Keratinocyte (primary cell): ENCODE data around the gene DYNC1I2.

ENCODE experiments used
- EZH2 ChIP-seq: IDR thresholded peaks from one replicate; pipeline ENCODE4 v1.6.1; 2012; ENCODE audit warnings: inconsistent platforms, mild to moderate bottlenecking, low read length, moderate library complexity
- TF ChIP-seq, protein P1 (sequence below), 3 experiments: IDR thresholded peaks in 1 of 3; conservative IDR thresholded peaks in 1 of 3; optimal IDR thresholded peaks in 1 of 3; 2 replicates in 2 of 3; 3 replicates in 1 of 3; pipeline versions ENCODE3 to v1.5.1; 2011; ENCODE audit warnings: low read length in 3 of 3, mild to moderate bottlenecking in 3 of 3, moderate library complexity in 2 of 3, control low read depth in 1 of 3, inconsistent platforms in 1 of 3; ENCODE audit not compliant: insufficient read depth in 2 of 3; ENCODE audit errors: extremely low read depth in 1 of 3

DNA sequence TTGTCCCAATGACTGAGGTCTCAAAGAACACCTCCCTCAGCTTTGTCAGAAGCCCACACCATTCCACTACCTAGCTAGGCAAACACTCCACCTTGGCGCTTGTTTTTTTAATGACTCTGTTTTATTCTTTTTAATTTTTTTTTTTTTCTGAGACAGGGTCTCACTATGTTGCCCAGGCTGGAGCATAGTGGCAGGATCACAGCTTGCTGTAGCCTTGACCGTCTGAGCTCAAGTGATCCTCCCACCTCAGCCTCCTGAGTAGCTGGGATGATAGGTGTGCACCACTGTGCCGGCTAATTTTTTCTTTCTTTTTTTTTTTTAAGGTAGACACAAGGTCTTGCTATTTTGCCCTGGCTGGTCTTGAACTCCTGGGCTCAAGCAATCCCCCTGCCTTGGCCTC lies 104.9 kb downstream of the DYNC1I2 start:
- TF ChIP-seq EZH2 = no peak
- TF ChIP-seq, protein P1, sequence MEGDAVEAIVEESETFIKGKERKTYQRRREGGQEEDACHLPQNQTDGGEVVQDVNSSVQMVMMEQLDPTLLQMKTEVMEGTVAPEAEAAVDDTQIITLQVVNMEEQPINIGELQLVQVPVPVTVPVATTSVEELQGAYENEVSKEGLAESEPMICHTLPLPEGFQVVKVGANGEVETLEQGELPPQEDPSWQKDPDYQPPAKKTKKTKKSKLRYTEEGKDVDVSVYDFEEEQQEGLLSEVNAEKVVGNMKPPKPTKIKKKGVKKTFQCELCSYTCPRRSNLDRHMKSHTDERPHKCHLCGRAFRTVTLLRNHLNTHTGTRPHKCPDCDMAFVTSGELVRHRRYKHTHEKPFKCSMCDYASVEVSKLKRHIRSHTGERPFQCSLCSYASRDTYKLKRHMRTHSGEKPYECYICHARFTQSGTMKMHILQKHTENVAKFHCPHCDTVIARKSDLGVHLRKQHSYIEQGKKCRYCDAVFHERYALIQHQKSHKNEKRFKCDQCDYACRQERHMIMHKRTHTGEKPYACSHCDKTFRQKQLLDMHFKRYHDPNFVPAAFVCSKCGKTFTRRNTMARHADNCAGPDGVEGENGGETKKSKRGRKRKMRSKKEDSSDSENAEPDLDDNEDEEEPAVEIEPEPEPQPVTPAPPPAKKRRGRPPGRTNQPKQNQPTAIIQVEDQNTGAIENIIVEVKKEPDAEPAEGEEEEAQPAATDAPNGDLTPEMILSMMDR (optimal IDR thresholded peaks at IDR 0.05 in 1 of 3, IDR thresholded peaks at IDR 0.05 in 1 of 3, conservative IDR thresholded peaks at IDR 0.05 in 1 of 3; ENCODE audit: extremely low read depth in 1 of 3, insufficient read depth in 2 of 3, low read length in 3 of 3) = no peak
